Measurements from ENCODE around the gene EDRF1.

- no peak for TF ChIP-seq CTCF (IDR thresholded peaks at IDR 0.05)
- TF ChIP-seq POLR2A (IDR thresholded peaks at IDR 0.05), result no peak
Measured at GRCh38 chr10:125691160-125691981, 28.1 kb upstream of the EDRF1 start.

Data from testis (tissue), 2 donors.